ENCODE results near the gene PARD3B.
A peak's percentile ranks its signal among the peaks of the same experiment; 100 is the strongest.

The PARD3B gene

GRCh38 chr2:204776781-204777559 is 231.7 kb downstream of the PARD3B start:
- no peaks in the 10 kb centered on the region for H3K36me3 Mint-ChIP-seq (ENCODE audit: low read depth)
- DNase-seq: no peak
- no peak overlapping the region for H3K4me3 Mint-ChIP-seq
- H3K27me3 Mint-ChIP-seq: peaks cover 9% of the 10 kb centered on the region
- peak; percentile 20 for ATAC-seq
- H3K27ac Mint-ChIP-seq: no peak overlapping the region
- H3K4me1 Mint-ChIP-seq: no peaks in the 10 kb centered on the region
- no peaks in the 10 kb centered on the region for H3K9me3 Mint-ChIP-seq

GRCh38 chr2:204779771-204780170 is 234.5 kb downstream of the PARD3B start:
- H3K36me3 Mint-ChIP-seq (ENCODE audit: low read depth): no peaks in the 10 kb centered on the region
- H3K4me3 Mint-ChIP-seq: no peak overlapping the region
- no peak overlapping the region for H3K27ac Mint-ChIP-seq
- DNase-seq: no peak
- no peaks in the 10 kb centered on the region for H3K9me3 Mint-ChIP-seq
- no peak for ATAC-seq
- no peaks in the 10 kb centered on the region for H3K4me1 Mint-ChIP-seq
- H3K27me3 Mint-ChIP-seq: peaks cover 4% of the 10 kb centered on the region

DNA sequence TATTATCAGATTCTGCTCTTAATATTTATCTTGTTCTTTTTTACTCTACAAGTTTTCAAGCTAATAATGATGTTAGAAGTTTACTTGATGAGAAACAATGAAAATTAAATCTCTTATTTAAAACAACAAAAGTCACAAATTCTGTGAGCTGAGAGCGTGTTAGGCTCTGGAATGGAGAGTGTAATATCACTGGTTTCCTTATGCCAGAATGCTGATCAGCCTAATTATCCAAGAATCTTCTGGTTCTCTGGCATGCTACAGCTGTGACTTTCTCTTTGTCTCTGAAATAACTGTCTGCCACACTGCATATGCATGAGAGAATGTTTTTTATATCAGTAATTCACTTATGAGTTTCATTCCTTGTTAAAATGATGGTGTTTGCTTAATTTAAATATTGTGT is 236.7 kb downstream of the PARD3B start:
- Mint-ChIP-seq H3K27me3 (no peaks in the 10 kb centered on the region), H3K4me3 (no peak overlapping the region), H3K4me1 (no peaks in the 10 kb centered on the region), H3K36me3 (ENCODE audit: low read depth) (no peaks in the 10 kb centered on the region), H3K9me3 (no peaks in the 10 kb centered on the region), H3K27ac (no peak overlapping the region)
- no peak for DNase-seq
- ATAC-seq: no peak

DNA sequence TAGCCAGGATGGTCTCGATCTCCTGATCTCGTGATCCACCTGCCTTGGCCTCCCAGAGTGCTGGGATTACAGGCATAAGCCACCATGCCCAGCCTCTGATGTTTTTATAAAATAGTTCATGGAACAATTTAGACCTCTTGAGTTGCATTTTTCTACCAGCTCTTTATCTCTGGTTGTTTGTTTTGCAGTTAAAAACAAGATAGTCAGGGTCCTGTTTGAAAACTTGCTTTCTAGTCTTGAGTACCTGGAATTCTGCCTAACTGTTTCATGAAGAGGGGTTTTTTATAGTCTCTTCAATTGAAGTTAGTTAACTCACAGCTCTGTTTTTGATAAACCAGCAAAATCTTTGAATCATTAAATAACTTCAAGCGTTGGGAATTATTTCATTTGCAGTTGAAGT is 244.8 kb downstream of the PARD3B start:
- Mint-ChIP-seq H3K4me1 (no peaks in the 10 kb centered on the region), H3K27me3 (no peaks in the 10 kb centered on the region), H3K9me3 (no peaks in the 10 kb centered on the region), H3K27ac (no peak overlapping the region), H3K36me3 (ENCODE audit: low read depth) (no peaks in the 10 kb centered on the region), H3K4me3 (no peak overlapping the region)
- ATAC-seq (no peak), DNase-seq (no peak)

GRCh38 chr2:204791230-204791629 is 246.0 kb downstream of the PARD3B start:
- no peaks in the 10 kb centered on the region for H3K4me1 Mint-ChIP-seq

GRCh38 chr2:204794624-204795023 is 249.3 kb downstream of the PARD3B start:
- no peaks in the 10 kb centered on the region for H3K9me3 Mint-ChIP-seq
- H3K36me3 Mint-ChIP-seq (ENCODE audit: low read depth): no peaks in the 10 kb centered on the region
- no peaks in the 10 kb centered on the region for H3K4me1 Mint-ChIP-seq
- DNase-seq: no peak
- no peak for ATAC-seq
- no peaks in the 10 kb centered on the region for H3K27me3 Mint-ChIP-seq
- H3K27ac Mint-ChIP-seq: no peak overlapping the region
- no peak overlapping the region for H3K4me3 Mint-ChIP-seq

More at GRCh38 chr2:204791230-204791629, 246.0 kb downstream of the PARD3B start:
- no peak for ATAC-seq
- H3K9me3 Mint-ChIP-seq: no peaks in the 10 kb centered on the region
- no peak overlapping the region for H3K4me3 Mint-ChIP-seq
- H3K36me3 Mint-ChIP-seq (ENCODE audit: low read depth): no peaks in the 10 kb centered on the region
- no peak overlapping the region for H3K27ac Mint-ChIP-seq
- H3K27me3 Mint-ChIP-seq: no peaks in the 10 kb centered on the region
- DNase-seq: no peak

- H3K27me3 Mint-ChIP-seq: no peaks in the 10 kb centered on the region
- no peak overlapping the region for H3K4me3 Mint-ChIP-seq
- H3K9me3 Mint-ChIP-seq: no peaks in the 10 kb centered on the region
- H3K27ac Mint-ChIP-seq: no peak overlapping the region
- no peak for DNase-seq
- H3K36me3 Mint-ChIP-seq (ENCODE audit: low read depth): no peaks in the 10 kb centered on the region
- ATAC-seq: no peak
- H3K4me1 Mint-ChIP-seq: no peaks in the 10 kb centered on the region
These were observed 249.9 kb downstream of the PARD3B start for GRCh38 chr2:204795156-204795555.

DNA sequence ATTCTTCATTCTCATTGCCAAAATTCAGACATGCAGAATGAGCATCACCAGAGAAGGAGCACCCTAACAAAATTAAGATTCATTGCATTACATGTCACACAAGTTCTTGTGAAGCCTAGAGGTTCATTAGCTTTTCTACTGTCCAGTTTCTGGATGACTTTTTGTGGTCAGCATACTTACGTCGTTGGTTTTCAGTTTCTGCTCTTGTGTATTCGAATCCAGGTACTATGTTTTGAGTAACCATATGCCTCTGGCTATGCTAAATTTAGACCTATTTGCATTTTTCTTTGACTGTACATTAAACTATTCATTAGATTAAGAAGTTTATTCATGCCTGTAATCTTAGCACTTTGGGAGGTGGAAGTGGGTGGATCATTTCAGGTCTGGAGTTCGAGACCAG is 251.3 kb downstream of the PARD3B start:
- H3K4me1 Mint-ChIP-seq: no peaks in the 10 kb centered on the region
- ATAC-seq: no peak
- no peaks in the 10 kb centered on the region for H3K9me3 Mint-ChIP-seq

DNA sequence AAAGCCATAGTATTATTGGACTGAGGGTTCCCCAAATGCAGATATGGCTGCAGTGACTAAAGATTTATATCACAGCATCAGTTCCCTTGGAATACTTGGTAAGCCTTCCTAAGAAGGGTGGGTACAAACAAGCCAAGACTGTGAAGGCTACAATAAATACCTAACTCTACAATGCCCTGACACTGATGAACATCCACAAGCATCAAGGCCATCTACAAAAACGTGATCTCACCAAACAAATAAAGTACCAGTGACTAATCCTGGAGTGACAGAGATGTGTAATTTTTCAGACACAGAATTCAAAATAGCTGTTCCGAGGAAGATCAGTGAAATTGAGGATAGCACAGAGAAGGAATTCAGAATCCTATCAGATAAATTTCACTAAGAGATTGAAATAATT is 254.5 kb downstream of the PARD3B start:
- Mint-ChIP-seq H3K36me3 (ENCODE audit: low read depth) (no peaks in the 10 kb centered on the region), H3K4me1 (no peaks in the 10 kb centered on the region), H3K27ac (no peak overlapping the region), H3K9me3 (no peaks in the 10 kb centered on the region), H3K27me3 (no peaks in the 10 kb centered on the region), H3K4me3 (no peak overlapping the region)
- ATAC-seq (no peak), DNase-seq (no peak)

More for the DNA sequence above, 251.3 kb downstream of the PARD3B start:
- no peak overlapping the region for H3K27ac Mint-ChIP-seq
- no peaks in the 10 kb centered on the region for H3K27me3 Mint-ChIP-seq
- no peak overlapping the region for H3K4me3 Mint-ChIP-seq
- H3K36me3 Mint-ChIP-seq (ENCODE audit: low read depth): no peaks in the 10 kb centered on the region
- DNase-seq: no peak

DNA sequence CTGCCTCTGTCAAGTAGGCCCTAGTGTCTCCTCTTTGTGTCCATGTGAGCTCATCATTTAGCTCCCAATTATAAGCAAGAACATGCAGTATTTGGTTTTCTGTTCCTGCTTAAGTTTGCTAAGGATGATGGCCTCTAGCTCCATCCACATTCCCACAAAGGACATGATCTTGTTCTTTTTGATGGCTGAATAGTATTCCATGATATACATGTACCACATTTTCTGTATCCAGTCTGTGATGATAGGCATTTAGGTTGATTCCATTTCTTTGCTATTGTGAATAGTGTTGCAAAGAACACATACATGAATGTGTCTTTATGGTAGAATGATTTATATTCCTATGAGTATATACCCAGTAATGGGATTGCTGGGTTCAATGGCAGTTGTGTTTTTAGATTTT is 263.2 kb downstream of the PARD3B start:
- no peak overlapping the region for H3K27ac Mint-ChIP-seq
- H3K36me3 Mint-ChIP-seq (ENCODE audit: low read depth): no peaks in the 10 kb centered on the region
- DNase-seq: no peak
- H3K9me3 Mint-ChIP-seq: peaks cover 32% of the 10 kb centered on the region
- H3K4me1 Mint-ChIP-seq: no peaks in the 10 kb centered on the region
- H3K4me3 Mint-ChIP-seq: no peak overlapping the region
- H3K27me3 Mint-ChIP-seq: no peaks in the 10 kb centered on the region
- ATAC-seq: no peak

DNA sequence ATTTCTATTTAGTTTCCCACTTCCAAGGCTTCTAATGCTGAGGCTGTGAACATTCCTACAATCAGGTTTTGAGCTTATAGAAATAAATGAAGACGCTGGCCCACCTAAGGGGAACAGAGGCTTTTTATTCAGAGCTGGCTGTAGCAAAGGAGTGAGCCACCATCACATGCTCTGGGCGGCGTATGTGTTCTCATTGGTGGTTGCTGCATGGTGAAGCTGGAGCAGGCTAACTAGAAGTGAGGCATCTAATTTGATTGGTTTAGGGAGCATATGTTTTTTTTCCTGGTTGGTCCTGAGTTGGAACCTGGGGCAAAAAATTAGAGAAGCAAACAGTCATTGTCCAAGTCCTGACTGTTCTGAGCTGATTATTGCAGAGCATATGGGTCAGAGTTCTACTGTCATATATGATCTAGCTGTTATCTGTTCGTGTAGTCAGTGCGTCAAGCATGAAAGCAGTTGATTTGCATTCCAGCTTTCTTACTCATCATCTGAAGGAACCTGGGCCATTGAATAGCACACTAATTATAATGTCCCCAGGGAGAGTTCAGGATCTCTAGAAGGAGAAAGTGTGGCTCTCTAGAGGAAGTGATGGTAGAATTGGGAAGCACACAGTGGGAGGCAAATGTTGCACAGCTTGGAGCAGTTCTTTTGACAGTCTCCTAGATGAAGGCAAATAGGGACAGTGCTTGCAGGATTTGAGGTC is 279.6 kb downstream of the PARD3B start:
- no peak overlapping the region for H3K4me3 Mint-ChIP-seq
- peaks cover 3% of the 10 kb centered on the region for H3K36me3 Mint-ChIP-seq (ENCODE audit: low read depth)
- H3K27me3 Mint-ChIP-seq: no peaks in the 10 kb centered on the region
- no peak overlapping the region for H3K27ac Mint-ChIP-seq
- no peaks in the 10 kb centered on the region for H3K4me1 Mint-ChIP-seq
- DNase-seq (no peak), ATAC-seq (no peak)
- peaks cover 13% of the 10 kb centered on the region for H3K9me3 Mint-ChIP-seq

DNA sequence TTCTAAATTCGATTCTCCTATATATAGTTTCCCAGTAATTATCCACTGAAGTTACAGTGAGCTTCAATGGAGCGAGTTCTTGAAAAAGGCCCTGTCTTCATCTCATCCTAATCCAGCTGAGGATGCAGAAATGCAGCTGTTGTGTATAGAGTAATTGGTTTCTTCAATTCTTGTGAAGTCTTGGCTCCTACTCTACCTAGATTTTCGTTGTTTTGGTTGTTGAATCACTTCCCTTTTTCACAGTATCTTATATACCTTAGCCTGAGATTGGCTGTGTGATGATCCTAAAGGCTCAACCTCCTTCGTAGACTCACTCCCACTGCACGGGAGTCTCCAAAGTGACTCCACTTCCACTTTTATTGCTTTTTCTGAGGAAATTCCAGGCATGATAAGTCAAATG is 280.4 kb downstream of the PARD3B start:
- no peak for DNase-seq
- no peaks in the 10 kb centered on the region for H3K27me3 Mint-ChIP-seq
- no peaks in the 10 kb centered on the region for H3K4me1 Mint-ChIP-seq
- H3K36me3 Mint-ChIP-seq (ENCODE audit: low read depth): peaks cover 3% of the 10 kb centered on the region
- no peak overlapping the region for H3K4me3 Mint-ChIP-seq
- H3K9me3 Mint-ChIP-seq: peaks cover 13% of the 10 kb centered on the region
- H3K27ac Mint-ChIP-seq: no peak overlapping the region
- no peak for ATAC-seq

DNA sequence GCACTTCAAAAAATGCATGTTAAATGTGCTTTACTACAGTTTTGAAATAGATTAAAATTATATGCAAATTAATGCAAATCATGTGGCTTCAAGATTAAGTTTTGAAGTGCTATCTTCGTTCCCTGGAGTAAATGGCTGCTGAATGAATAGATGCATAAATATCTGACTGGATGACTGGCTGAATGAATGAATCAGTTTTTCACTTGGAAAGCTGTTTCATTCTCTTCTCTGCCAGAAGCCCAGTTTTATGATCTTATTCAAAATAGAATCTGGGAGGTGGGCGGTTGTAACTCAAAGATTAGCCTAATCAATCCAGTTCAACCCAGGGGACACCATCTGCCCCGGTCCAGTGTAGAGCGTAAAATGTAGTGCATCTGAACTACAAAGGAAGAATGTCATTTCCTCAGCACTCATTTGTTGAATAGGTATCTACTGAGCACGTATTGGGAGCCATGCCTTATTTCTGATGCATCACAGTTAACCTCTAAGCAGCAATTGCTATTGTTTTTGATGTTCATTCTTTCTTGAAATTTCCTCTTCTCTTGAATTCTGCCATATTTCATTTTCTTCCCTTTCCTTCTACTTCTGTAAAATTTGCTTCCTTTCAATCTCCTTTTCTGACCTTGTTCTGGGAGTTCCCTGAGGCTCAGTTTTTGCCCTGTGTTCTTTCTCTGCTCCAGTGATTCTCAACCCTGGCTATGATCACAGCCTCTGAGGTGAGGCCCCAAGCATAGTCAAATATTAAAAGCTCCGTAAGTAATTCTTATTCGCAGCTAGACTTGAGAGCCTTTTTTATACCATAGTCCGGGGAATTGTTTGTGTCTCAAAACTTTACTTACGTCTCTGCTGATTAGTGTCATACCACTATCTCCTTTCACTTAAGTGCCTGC is 282.7 kb downstream of the PARD3B start:
- DNase-seq: no peak
- Mint-ChIP-seq H3K27ac (no peak overlapping the region), H3K9me3 (peaks cover 5% of the 10 kb centered on the region), H3K4me3 (no peak overlapping the region), H3K36me3 (ENCODE audit: low read depth) (no peaks in the 10 kb centered on the region), H3K27me3 (no peaks in the 10 kb centered on the region), H3K4me1 (no peaks in the 10 kb centered on the region)
- ATAC-seq: no peak

DNA sequence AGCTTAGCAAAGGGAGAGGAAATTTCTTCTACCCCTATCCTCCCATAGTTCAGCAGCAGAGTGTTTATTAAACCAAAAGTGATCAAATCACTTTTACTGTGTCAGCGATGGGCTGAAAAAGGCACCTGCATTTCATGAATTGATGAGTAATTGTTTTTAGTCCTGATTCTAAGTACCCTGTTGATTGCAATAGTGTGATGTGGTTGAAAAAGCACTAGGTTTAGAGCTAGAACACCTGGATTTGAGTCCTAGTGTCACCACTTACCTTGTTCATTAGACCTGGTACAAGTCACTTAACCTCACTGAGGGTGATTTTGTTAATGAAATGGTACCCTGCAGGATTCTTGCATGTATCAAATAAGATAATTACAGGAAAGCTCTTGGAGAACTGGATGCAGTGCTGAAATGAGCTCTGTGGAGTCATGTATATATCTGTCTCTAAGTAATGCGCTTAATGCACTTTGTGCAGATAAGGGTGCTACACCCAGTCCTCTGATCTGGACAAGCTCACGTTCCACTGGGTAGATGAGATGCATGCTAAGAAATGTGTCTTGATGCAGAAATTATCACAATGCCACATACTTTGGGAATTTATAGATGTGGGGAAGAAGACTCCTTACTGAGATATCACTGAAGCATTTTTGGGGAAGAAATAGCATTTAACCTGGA is 289.6 kb downstream of the PARD3B start:
- ATAC-seq (no peak), DNase-seq (no peak)
- Mint-ChIP-seq H3K27ac (no peak overlapping the region), H3K4me1 (no peaks in the 10 kb centered on the region), H3K9me3 (peaks cover 10% of the 10 kb centered on the region), H3K27me3 (no peaks in the 10 kb centered on the region), H3K4me3 (no peak overlapping the region), H3K36me3 (ENCODE audit: low read depth) (no peaks in the 10 kb centered on the region)

All from activated naive CD8-positive, alpha-beta T cell treated with anti-CD3 and anti-CD28 coated beads, Interleukin-2, amount 50 U/mL, for 24 hours (primary cell).